HG02870 (cell line): ENCODE measurements around the gene MBIP.
"Not testable (repeated sequence)": the region's sequence is repeated elsewhere in the genome, so short reads cannot be mapped to it uniquely, and the experiment has no call there.

ENCODE experiments used
- ATAC-seq: cut with Tn5 transposase; IDR thresholded peaks from one replicate; pipeline ENCODE4 v1.9.1; 2021; ENCODE audit warnings: mild to moderate bottlenecking, moderate library complexity; ENCODE audit not compliant: unreplicated experiment

Gene MBIP, protein sequence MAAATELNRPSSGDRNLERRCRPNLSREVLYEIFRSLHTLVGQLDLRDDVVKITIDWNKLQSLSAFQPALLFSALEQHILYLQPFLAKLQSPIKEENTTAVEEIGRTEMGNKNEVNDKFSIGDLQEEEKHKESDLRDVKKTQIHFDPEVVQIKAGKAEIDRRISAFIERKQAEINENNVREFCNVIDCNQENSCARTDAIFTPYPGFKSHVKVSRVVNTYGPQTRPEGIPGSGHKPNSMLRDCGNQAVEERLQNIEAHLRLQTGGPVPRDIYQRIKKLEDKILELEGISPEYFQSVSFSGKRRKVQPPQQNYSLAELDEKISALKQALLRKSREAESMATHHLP

DNA sequence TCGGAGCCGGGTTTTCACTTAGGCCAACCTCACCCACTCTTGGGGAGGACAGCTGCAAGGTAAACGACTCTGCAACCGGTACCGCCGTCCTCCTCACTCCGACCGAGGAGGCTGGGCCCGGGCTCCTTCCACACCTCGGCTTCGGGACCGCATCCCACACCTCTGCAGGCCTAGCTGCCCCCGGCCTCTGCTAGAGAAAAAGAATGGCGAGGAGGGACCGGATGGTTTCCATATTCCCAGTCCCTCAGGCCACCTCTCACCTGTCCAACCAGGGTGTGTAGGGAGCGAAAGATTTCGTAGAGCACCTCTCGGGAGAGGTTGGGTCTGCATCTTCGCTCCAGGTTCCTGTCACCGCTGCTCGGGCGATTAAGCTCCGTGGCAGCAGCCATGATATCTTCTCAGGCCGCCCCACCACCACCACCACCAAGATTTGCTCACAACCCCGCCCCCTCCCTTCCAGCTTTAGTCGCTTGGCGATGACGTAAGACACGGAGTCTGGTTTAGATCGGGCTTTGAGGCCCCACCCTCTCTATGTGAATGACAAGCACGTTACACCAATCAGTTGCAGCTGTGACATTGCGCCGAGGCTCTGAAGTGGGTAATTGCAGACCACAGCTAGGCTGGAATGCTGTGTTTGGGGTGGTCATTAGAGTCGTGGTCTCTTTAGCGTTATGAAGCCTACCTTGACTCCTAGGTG, at the start of gene MBIP:
TSS of gene MBIP (minus strand) at position 438 of the 697 bp plus-strand sequence. CDS start at position 389, 49 bp downstream.
- ATAC-seq, result peak; percentile 98

DNA sequence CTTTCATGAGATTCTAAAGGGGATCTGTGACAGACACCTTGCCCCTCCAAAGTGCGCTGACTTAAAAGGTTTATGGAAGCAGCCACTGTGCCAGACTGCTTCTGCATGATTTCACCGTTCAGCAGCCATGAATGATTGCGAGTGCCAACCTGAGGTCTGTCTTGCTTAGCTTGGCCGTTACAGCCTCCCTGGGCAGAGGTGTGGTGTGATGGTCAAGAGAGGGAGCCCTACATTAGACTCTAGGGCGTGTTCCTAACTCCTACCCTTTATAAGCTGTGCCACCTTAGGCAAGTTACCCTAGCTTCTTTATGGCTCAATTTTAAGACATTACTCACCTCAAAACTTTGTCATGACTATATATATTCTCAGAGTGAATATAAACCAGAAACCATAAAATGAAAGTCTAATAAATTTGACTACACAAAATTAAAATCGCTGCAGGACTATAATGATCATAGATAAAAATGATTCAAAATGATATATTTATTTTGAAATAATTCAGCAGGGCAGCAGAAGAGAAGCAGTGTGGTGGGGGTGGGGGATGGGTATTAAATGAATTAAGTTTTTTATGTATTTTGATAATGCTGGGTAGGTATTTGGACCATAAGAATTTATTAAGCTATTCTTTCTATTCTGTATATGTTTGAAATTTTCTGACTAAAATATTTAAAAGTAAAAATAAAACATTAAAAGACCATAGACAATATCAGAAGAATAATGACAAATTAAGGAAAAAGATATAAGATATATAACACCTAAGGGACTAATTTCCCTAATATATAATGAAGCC, 47.7 kb upstream of the MBIP start:
- no peak for ATAC-seq

DNA sequence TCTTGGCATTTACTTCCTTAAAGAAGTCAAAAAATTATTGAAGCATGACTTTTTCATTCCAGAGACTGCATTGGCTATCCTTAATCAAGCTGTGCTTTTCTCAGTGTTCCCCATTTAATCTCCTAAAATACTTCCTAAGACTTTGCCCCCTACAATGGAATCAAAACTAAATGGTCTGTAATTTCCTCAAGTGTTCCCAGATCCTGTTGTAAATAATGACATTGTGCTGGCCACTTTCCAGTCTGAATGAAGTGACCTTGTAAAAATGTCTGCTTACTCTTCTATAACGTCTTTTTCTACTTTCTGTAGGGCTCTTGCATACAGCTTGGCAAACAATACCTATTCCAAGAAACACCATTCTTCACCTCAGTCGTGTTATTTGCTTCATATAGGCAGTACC, 45.3 kb upstream of the MBIP start:
- no peak for ATAC-seq

DNA sequence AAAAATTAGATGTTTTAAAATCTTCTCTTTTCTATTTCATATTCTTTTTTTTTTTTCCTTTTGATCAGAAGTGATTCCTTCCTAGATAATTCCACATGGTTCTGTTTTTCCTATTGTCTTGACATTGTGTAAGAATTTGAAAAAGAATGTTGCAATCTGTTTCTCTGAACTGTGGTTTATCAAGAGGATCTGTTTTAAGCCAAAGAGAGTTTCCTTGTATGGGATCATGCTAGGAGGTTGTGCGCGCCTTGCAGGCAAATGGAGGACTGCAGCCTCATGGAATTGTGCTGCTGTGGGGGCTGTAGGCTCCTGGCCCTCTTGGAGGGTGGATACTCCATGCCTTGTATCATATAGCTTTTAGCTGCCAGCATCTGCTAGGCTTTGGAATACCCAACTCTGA, 43.3 kb upstream of the MBIP start:
- ATAC-seq, result no peak

DNA sequence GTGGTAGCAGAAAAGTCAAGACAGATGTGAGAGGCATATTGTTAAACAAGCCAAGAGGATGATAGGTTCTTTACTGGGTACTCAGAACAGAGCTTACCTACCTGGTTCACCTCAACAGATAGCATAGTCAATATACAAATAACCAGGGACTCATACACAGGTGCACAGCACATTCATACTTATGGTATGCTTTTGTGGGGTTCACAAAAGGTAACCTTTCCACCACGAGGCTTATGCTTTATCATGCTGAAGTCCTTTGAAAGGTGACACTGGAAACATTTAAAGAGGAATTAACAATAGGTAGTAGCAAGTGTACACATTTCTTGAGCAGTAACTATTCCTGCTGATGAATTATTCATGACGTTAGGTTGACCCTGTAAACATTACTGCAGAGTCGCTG, 42.2 kb upstream of the MBIP start:
- no peak for ATAC-seq

DNA sequence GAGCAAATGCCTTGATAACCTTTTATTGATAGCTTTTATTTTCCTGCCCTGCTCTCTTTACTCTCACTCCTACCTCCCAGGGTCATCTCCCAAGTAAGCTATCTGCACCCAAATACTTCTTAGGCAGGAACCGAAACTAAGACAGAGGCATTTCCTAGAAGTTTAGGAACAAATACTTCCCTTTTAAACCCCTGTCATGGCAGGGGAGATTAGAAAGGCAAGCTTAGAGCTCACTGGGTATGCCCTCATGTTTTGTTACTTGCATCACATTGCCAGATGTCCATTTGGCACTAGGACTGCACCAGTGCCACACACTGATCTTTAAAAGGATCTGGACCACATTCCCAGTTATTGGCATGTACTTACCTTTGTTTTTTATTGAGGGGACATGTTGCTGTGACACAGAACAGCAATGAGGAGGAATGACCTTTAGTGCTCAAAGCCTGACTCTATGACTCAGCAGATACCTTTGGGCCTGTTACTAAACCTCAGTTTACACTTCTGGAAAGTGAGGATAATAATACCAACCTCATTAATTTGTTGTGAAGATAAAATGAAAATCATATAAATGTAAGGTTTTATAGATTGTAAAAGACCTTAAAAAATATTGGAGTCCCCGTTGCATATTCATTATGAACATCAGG, 40.9 kb upstream of the MBIP start:
- ATAC-seq, result no peak

DNA sequence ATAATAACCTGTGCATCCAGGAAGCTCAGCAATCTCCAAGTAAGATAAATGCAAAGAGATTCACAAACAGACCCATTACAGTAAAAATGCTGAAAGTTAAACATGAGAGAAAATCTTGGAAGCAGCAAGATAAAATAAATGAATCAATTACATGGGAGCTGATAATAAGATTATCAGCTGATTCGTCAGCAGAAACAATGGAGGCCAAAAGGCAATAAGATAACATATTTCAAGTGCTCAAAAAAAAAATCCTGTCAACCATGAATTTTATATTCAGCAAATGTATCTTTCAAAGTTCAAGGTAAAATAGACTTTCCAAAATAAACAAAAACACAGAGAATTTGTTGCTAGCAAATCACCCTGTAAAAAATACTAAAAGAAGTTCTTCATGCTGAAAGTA, 36.4 kb upstream of the MBIP start:
- no peak for ATAC-seq

DNA sequence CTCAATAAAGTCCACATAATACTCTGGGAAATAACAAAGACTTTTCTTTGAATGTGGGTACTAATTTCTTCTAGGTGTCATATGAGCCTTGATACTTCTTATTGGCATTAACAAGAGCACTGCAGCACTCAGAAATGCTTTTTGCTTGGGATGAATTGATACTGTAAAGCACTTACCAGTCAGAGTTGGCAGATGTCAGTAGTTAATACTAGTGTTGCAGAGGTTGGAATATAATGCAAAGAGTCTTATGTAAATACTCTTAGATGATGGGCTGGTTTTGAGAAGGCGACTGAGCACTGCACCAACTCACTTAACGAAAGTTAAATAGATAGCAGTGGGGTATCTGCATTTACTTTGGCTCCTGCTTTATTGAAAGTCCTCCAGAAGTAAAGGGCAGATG, 25.6 kb upstream of the MBIP start:
- ATAC-seq, result no peak

DNA sequence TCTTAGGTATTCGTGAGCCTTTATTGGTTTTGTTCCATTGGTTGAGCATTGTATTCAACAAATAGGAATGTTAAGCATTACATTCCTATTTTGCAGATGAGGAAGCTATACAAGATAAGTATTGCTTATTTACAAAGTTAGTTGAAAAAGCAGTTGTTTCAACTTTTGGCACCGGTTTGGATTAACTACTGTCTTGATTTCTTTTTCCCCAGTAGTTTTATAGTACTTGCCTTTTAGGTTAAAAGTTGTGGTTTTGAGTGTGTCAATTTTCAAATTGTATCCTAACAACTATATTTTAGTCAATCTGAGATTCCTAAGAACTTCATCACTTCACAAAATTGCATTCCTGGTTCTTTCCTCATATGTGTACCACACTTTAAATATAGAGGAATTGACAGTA, 23.8 kb upstream of the MBIP start:
- ATAC-seq, result no peak

DNA sequence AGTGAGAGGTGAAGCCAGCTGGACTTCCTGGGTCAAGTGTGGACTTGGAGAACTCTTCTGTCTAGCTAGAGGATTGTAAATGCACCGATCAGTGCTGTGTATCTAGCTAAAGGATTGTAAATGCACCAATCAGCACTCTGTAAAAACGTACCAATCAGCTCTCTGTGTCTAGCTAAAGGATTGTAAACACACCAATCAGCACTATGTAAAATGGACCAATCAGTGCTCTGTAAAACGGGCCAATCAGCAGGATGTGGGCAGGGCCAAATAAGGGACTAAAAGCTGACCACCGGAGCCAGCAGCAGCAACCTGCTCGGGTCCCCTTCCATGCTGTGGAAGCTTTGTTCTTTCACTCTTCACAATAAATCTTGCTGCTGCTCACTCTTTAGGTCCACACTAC, 21.4 kb upstream of the MBIP start:
- not testable (repeated sequence) for ATAC-seq

DNA sequence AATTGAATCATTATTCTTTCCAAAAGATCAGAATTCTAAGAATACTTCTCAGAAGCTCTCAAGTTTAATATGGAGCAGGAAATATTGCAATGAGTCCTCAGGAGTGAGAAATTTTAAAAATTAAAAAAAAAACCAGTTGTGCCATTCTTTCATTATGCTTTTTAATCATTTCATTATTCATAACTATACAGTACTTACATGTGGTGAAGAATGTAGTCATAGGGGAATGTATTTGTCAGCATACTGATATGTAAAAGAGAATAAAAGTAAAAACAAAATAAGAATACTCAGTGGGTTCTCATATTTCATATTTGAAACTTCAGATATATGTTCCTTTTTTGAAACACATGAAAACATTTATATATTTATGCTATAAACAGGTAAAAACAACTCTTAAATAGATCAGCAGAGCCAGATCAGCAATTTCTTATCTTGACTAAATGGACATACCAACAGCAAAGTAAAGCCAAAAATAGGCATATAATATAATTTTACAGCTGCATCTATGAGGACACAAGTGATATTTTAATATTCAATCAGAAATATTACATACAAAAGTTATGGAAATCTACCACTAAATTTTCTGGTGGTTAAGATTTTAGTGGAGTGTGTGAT, 19.9 kb upstream of the MBIP start:
- ATAC-seq, result no peak

DNA sequence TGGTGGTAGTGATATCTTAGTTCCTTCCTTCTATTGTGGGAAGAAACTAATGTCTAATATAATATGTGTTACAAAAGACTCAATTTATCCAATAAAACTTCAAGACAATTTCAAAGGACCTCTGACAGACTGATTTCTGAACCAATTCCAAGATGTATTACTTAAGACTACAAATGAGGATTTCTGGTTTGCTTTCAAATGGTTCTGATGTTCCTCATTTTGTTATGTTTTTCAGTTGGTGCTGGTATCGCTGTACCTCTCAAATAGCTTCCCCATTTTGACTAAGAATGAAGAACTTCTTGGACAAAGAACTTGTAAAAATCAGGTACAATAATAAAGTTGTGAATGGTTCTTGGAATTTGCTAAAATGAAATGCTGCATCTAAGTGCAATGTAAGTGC, 19.4 kb upstream of the MBIP start:
- ATAC-seq, result no peak

DNA sequence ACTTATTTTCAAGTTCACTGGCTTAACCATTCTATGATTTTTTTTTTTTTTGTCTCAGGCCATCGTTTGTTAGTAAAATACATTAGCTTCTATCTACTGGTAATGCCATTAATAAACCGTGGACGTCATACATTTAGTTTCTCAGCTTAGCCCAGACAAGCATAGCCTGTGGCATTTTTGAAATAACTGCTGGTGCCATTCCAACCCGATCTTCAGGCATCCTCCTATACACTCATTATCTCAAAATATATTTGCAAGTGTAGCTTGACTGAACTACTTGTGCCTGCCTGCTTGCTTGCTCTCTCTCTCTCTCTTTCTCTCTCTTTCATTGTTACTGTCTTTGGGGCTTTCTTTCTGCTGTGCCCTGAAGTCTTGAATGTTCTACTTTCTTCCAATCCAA, 12.7 kb upstream of the MBIP start:
- no peak for ATAC-seq

DNA sequence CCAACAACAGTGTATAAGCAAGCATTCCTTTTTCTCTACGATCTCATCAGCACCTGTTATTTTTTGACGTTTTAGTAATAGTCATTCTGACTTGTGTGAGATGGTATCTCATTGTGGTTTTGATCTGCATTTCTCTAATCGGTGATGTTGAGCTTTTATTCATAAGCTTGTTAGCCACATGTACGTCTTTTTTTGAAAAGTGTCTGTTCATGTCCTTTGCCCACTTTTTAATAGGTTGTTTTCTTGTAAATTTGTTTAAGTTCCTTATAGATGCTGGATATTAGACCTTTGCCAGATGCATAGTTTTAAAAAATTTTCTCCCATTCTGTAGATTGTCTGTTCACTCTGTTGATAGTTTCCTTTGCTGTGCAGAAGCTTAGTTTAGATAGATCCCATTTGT, 7.1 kb upstream of the MBIP start:
- not testable (repeated sequence) for ATAC-seq

DNA sequence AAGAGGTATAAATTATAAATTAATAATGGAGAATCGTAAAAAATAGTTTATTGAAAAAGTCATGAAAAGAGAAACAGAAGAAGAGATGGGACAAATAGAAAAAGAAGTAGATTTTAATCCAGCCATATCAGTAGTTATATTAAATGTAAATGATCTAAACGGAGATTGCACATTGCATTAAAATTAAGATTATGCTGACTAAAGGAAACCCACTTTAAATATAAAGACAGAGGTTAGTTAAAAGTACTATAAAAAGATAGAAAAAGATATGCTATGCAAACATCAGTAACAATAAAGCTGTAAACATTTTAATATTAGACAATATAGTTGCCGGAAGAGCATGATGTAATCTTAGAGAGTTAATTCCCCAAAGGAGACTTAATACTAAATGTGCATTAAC, 5.4 kb upstream of the MBIP start:
- no peak for ATAC-seq

DNA sequence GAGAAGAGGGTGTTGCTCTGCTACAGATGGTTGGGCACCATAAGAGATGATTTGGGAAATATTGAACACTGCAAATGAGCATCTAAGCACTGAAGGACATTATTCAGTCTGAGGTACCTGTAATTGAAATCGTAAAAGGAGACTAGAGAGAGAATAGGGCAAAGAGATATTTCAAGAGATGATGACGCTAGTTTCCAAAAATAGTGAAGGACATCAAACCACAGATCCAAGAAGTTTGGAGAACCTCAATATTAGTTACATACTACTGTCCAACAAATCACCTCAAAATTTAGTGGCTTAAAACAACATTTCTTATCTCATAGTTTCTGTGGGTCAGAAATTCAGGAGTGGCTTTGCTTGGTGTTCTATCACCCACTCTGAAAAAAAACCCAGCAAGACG, 4.5 kb upstream of the MBIP start:
- ATAC-seq, result no peak

DNA sequence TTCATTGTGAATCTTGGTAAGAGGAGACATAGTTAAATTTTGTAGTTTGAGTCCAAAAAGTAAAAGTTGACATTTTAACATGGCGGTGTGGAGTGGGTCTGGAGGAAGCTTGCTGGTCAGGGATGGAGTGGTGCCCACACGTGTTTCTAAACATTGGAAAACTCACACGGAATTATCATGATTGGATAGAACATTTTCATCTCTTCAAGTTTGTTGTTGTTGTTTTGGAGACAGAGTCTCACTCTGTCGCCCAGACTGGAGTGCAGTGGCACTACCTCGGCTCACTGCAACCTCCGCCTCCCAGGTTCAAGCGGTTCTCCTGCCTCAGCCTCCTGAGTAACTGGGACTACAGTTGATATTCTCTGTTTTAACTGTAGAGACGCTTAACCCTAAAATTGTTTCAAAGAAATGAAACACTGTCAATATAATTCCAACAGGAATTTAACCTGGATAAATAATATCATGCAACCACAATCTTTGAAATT, 502 bp upstream of the MBIP start:
- ATAC-seq, result peak; percentile 29

DNA sequence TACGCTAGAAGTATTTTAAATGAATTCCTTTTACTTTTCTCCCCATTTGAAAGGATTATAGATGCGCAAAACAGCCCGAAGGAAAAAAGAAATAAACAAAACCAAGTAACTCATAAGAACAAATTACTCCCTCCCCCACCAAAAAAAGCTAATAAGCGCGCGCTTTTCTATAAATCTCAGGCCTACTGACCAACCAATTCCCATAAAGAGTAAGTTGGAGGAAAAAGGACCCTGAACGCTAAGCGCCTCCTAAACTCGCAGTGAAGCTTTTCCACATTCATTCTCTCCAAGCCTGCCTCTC, 588 bp downstream of the MBIP start:
- no peak for ATAC-seq

DNA sequence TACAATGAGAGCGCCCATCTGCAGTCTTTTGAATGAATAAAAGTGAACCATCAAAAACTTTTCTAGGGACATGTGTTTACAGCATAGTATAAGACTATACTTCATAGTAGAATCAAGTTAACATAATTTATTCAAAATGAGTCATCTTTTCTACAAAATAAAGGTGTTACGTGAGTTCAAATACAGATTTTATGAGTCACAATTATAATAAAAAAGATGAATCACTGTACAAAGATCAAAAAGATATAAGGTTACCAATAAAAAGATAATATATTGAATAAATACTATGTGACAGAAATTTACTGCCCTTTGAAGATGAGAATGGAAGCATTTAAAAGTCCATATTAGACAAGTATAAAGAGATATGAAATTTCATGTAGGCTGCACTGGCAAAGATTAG, 2.8 kb downstream of the MBIP start:
- ATAC-seq, result no peak

DNA sequence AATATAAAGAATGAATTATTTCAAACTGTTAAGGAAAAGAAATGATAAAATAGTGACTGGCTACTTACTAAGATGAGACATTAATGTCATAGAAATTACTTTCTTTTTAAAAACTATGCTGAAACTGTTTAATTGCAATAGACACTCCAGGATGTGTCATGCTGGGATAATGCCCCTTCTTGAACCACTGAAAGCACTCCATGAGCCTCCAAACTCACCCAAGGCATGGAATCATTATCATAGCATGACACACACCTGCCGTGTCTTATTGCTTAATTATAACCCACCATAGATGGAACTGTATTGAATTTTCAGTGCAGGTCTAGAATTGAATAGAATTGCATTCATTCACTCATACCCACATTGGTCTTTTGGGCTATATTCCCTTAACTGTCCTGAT, 4.3 kb downstream of the MBIP start:
- ATAC-seq, result no peak
